Breast epithelium (tissue), 4 donors: ENCODE results near the gene MAP3K5. TPM values are rescaled to one million over a fixed set of nuclear protein-coding genes. Genes with fewer than 3 reads are reported as not detected.

Experiments
- DNase-seq, 2 donors: peaks; one replicate each; pipeline ENCODE4 v3.0.0-alpha.2; 2019; ENCODE audit warnings: low spot score in 2 of 2
- H3K27ac ChIP-seq, 2 donors: fragments of 200-600 bp; sonication (generic) in 1 of 2; one replicate each; pipeline ENCODE4 v1.5.1; 2016 to 2019; ENCODE audit warnings: mild to moderate bottlenecking in 1 of 2
- H3K27me3 ChIP-seq, 2 donors: fragments of 200-600 bp; sonication (generic) in 1 of 2; one replicate each; pipeline versions ENCODE4 v1.5.1 to v1.6.0; 2017 to 2019; ENCODE audit warnings: control low read depth in 1 of 2, mild to moderate bottlenecking in 1 of 2
- H3K36me3 ChIP-seq: fragments of 200-600 bp; one replicate; pipeline ENCODE4 v1.5.1; 2019
- H3K4me1 ChIP-seq, 2 donors: fragments of 200-600 bp; sonication (generic); one replicate each; pipeline ENCODE4 v1.5.1; 2016 to 2019; ENCODE audit warnings: control low read depth in 1 of 2
- H3K4me3 ChIP-seq, 3 donors: fragments of 200-600 bp; sonication (generic); 1 replicate in 2 of 3; 2 replicates in 1 of 3; pipeline ENCODE4 v1.5.1; 2016 to 2019; ENCODE audit warnings: mild to moderate bottlenecking in 3 of 3, moderate library complexity in 2 of 3
- H3K9me3 ChIP-seq, 2 donors: fragments of 200-600 bp; sonication (generic) in 1 of 2; one replicate each; pipeline ENCODE4 v1.5.1; 2016 to 2019; ENCODE audit warnings: control low read depth in 1 of 2
- POLR2A ChIP-seq: fragments of 450-650 bp; IDR thresholded peaks from one replicate; pipeline ENCODE4 v1.6.1; 2016; ENCODE audit warnings: antibody characterized with exemption, mild to moderate bottlenecking, moderate library complexity
- POLR2AphosphoS5 ChIP-seq, 3 donors: sonication (generic); formaldehyde crosslinking; IDR thresholded peaks; one replicate each; pipeline ENCODE4 v1.6.1; 2017; ENCODE audit warnings: antibody characterized with exemption in 3 of 3
- intact Hi-C: fragments of 100-400 bp; cut with DNase I; formaldehyde crosslinking; loops from one replicate; pipeline ENCODE4 v1.15.1; 2023; ENCODE audit warnings: low total_unique reads
- total RNA-seq, 3 donors: library from RNA; depleted of rRNA; stranded (reverse); fragments of >200 nt; gene quantifications; one replicate each; pipeline ENCODE4 v1.1.0, GENCODE V29; 2016
- TF ChIP-seq, protein P1 (sequence below), 3 donors: fragments of 450-650 bp; IDR thresholded peaks; one replicate each; pipeline ENCODE4 v1.5.1; 2016 to 2017; ENCODE audit warnings: antibody characterized with exemption in 3 of 3, mild to moderate bottlenecking in 3 of 3, moderate library complexity in 3 of 3

Gene MAP3K5
- total RNA-seq, 3 donors from 2014 or later: 18.6 to 40.0 (median 33.2) TPM

DNA sequence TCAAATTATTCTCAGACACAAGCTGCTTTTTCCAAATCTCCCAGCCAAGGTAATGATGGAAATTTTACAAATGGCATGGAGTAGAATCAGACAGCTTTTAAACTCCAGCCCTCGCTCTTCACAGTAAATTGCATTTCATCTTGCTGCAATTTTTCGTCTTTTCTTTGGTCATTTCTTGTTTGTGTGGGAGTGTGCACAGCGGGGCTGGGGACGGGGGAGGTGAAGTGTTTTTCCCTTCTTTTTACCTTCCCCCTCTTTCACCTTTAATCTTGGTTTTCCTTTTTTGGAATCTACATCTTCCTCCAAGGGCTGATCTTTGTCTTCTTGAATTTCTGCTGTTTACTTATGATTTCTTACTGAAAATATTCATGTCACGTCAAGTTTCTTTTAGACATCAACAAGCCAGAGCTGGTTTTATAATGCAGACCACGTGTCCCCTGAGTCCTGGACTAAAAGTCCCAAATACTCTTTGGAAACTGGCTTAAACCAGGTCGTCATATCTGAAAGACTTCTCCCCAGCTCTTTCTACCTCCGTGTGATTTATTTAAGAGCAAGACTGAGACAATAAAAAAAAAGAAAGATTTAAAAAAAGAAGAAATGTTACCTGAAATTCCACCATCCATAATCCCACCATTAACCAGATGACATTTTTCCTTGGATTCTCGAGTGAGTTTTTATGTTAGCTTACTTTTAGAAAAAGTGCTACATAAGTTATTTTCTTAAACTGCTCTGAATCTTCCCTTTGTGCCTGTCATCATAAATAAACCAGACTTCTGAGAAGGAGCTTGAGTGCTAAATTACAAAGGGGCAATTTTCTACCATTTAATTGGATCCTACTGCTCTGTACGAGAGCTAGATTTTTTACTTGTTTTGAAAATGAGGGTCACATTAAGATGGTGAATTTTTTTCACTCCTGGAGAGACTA is 52.0 kb downstream of the MAP3K5 start:
- no peak for DNase-seq
- TF ChIP-seq POLR2AphosphoS5 (IDR thresholded peaks at IDR 0.05): no peak
- TF ChIP-seq, protein P1, sequence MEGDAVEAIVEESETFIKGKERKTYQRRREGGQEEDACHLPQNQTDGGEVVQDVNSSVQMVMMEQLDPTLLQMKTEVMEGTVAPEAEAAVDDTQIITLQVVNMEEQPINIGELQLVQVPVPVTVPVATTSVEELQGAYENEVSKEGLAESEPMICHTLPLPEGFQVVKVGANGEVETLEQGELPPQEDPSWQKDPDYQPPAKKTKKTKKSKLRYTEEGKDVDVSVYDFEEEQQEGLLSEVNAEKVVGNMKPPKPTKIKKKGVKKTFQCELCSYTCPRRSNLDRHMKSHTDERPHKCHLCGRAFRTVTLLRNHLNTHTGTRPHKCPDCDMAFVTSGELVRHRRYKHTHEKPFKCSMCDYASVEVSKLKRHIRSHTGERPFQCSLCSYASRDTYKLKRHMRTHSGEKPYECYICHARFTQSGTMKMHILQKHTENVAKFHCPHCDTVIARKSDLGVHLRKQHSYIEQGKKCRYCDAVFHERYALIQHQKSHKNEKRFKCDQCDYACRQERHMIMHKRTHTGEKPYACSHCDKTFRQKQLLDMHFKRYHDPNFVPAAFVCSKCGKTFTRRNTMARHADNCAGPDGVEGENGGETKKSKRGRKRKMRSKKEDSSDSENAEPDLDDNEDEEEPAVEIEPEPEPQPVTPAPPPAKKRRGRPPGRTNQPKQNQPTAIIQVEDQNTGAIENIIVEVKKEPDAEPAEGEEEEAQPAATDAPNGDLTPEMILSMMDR (IDR thresholded peaks at IDR 0.05): no peak
- no peak for TF ChIP-seq POLR2A
- H3K9me3 ChIP-seq: no peaks in the 10 kb centered on the region
- no peaks in the 10 kb centered on the region for H3K27me3 ChIP-seq
- no peaks in the 10 kb centered on the region for H3K36me3 ChIP-seq
- peak overlapping the region; percentile 61 to 76 for H3K27ac ChIP-seq
- peaks cover 0 to 3% of the 10 kb centered on the region in 2 donors for H3K4me1 ChIP-seq
- intact Hi-C loops: no loop called here
- H3K4me3 ChIP-seq: no peak overlapping the region

DNA sequence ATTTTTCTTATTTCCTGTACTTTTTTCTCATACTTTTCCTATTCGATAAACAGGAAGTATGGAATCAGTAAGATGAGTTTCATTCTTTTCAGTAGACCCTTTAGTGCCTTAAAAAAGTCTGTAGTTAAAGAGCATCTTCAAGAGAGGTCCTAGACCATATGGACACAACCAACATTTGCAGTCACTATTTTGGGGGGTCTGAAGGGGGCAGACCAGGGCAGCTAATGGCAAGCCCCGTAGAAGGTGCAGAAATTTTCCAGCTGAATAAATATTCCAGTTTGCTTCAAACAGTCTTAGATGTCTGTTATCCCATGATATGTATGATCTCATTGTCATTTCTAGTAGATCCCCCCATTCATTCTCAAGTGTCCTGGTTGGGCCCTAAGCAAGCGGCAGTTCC is 52.8 kb downstream of the MAP3K5 start:
- H3K4me1 ChIP-seq: peaks cover 0 to 3% of the 10 kb centered on the region in 2 donors
- no peaks in the 10 kb centered on the region for H3K36me3 ChIP-seq
- intact Hi-C loops: no loop called here
- TF ChIP-seq POLR2AphosphoS5 (IDR thresholded peaks at IDR 0.05) (no peak), POLR2A (no peak)
- TF ChIP-seq, protein P1 (IDR thresholded peaks at IDR 0.05): no peak
- no peaks in the 10 kb centered on the region for H3K9me3 ChIP-seq
- H3K27me3 ChIP-seq: no peaks in the 10 kb centered on the region
- DNase-seq: no peak
- H3K4me3 ChIP-seq: no peak overlapping the region
- peak overlapping the region; percentile 61 to 76 for H3K27ac ChIP-seq

DNA sequence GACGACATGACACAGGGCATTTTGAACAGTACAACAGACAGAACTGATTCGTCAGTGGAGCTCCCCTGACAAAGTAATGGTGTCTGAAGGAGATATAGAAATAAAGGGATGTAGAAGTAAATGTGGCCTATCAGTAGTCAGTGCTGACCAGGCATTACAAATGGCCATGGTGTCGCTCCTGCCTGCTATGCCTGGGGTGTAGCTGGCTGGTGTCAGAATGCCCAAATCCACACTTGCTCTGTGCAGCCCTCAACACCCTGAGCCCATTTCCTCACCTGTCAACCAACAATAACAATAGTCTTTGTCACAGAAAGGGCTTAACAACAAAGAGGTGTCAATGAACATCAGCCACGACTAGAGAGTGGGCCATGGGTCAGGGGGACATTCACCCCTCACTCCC is 53.2 kb downstream of the MAP3K5 start:
- intact Hi-C loops: no loop called here
- H3K4me3 ChIP-seq: no peak overlapping the region
- DNase-seq: no peak
- H3K27ac ChIP-seq: peak overlapping the region; percentile 61 to 76
- no peaks in the 10 kb centered on the region for H3K27me3 ChIP-seq
- H3K36me3 ChIP-seq: no peaks in the 10 kb centered on the region
- TF ChIP-seq POLR2AphosphoS5 (IDR thresholded peaks at IDR 0.05): no peak
- no peak for TF ChIP-seq POLR2A
- TF ChIP-seq, protein P1 (IDR thresholded peaks at IDR 0.05): no peak
- no peaks in the 10 kb centered on the region for H3K9me3 ChIP-seq
- H3K4me1 ChIP-seq: peaks cover 0 to 3% of the 10 kb centered on the region in 2 donors

DNA sequence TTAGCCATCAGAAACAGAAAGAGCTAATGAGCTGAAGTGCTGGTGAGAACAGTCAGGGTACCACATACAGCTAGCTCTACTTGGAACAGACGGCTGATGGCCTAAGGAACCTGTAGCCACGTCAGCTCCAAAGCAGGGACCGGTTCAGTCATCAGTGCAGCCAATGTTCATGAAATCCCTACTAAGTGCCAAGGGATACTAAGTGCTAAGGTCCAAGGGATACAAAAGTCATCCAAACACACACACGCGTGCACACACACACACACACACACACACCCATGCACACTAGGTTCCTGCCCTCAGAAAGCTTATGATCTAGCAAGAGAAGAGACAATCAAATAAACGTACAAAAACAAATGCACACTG is 53.6 kb downstream of the MAP3K5 start:
- no peaks in the 10 kb centered on the region for H3K36me3 ChIP-seq
- H3K4me1 ChIP-seq: peaks cover 0 to 3% of the 10 kb centered on the region in 2 donors
- DNase-seq: no peak
- no peaks in the 10 kb centered on the region for H3K27me3 ChIP-seq
- TF ChIP-seq, protein P1 (IDR thresholded peaks at IDR 0.05): no peak
- TF ChIP-seq POLR2A: no peak
- no peak for TF ChIP-seq POLR2AphosphoS5 (IDR thresholded peaks at IDR 0.05)
- H3K4me3 ChIP-seq: peak overlapping the region in 1 of 3 donors; percentile 15
- intact Hi-C loops: no loop called here
- H3K27ac ChIP-seq: peak overlapping the region; percentile 61 to 76
- no peaks in the 10 kb centered on the region for H3K9me3 ChIP-seq
